Stimulated activated CD8-positive, alpha-beta memory T cell treated with anti-CD3 and anti-CD28 coated beads, Interleukin-4, amount 100 ng/mL, for 48 hours (primary cell): ENCODE results near the gene MARCHF3.

Source experiments
- DNase-seq: peaks from one replicate; pipeline ENCODE4 v3.0.0-alpha.2; 2020

MARCHF3 gene

DNA sequence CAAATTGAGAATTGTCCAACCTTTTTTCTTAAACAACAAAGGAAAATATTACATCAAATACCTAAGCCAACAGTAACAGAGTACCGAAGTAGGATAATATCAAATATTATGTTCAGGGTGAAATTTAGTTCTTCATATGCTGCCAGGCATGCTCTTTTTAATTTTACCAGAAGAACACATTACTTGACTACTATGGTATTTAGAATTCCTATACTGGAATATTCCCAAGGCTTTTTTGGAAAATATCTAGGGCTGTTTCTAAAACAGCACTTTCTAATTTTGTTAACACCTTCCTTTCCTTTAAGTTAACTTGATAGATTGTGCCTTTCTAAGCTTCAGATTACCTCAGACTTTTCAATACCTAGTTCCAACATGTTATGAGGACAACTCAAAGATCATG, 48.7 kb downstream of the MARCHF3 start:
- no peak for DNase-seq

DNA sequence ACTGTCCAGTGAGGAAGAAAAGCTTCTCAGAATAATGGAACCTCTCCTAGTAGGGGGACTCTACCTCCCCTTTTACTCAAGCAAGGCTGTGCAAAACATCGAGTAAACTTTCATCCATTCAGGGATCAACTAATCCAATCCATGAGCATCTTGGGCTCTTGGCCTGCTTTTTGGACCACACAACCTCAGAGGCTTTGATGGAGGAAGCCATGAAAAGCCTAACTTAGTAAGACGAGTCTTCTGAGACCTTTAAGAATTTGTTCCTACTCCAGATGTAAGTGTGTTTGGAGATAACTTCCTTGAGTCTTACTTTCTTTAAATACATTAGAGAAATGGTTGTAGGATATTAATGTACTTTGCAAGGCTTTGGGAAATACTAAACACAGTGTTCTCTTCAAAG, 49.1 kb downstream of the MARCHF3 start:
- no peak for DNase-seq

DNA sequence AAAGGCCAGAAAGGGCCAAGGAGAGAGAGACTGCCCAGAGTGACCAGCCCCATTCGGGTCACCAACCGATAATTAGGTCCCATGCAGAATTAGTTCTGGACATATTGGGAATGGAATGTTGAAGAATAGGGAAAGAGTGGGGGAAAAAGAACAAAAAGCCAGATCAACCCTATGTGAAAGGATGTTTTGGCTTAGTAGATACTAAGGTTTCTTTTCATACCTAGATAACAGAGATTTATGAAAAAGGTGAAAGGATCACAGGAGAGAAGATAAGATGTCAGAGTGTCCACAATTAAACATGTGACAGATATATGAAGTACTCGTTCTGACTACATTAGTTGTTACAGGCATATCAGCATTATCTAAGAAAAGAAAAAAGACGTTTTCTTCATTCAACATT, 52.1 kb downstream of the MARCHF3 start:
- no peak for DNase-seq

DNA sequence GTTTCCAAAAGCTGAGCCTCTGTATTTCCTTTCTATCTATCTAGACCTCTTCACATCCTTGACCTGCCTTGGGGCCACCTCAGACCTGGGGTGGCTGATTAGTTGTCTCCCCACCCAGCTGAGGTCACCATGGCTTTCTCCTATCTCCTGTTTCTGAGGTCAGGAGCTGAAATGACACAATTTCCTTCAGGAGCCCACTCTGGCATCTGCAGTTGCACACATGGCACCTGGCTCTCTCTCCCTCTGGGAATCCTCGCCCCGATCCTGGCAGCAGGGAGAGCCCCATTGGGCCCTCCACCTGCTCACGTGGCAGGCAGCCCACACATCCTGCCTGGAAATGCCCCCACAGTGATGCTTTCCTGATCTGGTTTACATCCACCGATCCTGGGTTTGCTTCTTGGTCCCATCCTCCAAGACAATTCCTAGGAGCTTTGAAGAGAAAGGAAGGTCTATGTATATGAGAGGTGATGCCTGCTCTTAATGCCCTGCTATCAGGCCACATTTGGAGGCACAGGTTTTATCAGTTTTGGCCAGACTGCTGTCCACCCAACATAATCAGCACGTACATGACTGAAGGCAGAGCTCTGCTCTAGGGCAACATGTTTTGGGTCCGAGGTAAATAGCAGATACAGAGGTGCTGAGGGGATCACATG, 53.7 kb downstream of the MARCHF3 start:
- DNase-seq, result no peak

DNA sequence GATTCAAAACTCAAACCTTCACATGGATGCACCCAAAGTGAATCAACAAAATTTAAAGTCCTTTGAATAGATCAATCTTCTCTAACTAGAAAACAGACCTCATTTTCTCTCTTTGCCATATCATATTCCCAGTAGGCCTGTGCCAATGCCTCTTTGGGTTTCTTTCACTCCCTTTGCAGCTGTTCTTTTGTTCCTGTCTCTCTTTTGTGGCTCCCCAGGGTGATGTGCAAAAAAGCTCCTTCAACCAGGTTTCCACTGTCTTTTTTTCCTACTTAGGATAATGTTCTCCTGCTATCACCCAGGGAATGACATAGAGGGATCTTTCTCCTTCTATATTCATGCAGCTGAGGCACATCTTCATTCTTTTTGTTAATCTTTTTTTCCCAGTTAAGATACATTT, 54.6 kb downstream of the MARCHF3 start:
- DNase-seq, result no peak

DNA sequence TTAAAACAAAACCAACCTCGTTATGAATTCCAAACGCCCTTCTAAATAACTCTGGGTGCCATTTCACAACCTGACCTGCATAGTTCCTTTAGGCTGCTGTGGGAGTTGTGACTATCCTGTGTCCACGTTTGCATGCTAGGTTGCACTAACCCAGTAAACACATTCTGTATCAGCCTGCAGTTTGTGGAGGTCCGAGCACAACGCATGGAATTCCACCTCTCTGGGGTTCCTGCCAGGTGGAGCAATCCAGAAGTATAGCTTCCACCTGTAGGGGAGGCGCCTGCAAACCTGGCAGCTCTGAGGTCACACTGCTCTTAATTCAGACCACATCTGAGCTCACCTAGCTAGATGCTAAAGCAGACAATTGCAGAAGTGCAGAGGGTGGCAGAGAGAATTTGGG, 57.2 kb downstream of the MARCHF3 start:
- DNase-seq, result no peak

DNA sequence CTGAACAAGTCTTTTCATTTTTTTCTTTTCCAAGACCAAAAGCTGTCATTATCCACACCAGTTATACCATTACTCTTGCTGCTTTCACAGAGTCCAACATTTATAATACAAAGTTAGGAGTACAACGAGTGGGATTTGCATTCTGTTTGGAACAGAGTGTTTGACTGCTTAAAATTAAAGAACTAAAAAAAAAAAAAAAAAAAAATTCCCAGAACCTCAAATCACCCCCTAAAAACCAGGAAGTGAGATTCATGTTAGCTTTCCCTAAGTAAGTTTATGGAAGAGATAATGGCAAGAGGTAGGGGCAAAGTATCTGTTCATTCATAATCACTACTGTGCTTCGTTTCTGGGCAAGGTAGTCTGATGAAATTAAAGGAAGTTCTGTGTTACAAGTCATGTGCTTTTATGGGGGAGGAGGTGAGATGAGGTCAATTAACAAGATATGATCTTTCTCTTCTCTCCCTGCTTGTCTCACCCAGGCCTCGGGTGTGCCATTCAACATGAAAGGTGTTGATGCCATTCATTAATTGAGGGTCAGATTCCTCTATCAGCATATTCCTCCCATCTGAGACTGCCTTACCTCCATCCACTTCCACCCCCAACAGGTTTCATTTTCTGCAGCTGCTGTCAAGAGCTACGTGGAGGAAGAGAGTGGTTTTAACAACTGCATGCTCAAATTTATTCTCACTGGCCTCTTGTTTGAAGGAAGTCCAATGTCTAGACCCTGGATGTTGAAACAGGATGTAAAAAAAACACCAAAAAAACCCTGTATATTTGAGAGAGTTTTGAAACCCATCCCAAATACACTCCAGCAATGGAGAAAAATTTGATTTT, 58.1 kb downstream of the MARCHF3 start:
- peak; percentile 46 for DNase-seq

DNA sequence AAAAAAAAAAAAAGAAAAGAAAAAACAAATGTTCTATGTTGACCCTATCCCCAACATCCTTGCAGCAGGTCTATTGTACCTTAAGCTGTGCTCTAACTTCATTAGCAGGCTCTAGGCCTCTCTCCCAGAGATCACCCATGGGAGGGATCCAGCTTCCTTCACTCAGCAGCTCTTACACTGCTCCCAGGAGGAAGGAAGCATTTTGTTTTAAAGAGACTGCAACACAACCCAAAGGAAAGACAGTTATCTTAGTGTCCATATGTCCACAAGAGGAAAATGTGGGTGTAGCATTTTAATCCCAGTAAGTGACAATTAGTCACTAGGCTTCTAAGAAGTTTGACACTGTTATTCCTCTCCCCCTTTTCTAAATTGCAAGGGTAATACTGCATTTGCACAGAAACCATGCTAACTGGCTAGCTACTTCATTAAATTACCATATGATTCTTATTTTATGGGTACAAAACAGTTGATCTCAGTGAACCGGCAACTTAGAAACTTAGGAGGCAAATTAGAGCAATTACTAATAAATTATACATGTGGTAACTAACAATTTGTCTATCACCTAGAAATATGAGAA, 58.8 kb downstream of the MARCHF3 start:
- DNase-seq, result no peak

DNA sequence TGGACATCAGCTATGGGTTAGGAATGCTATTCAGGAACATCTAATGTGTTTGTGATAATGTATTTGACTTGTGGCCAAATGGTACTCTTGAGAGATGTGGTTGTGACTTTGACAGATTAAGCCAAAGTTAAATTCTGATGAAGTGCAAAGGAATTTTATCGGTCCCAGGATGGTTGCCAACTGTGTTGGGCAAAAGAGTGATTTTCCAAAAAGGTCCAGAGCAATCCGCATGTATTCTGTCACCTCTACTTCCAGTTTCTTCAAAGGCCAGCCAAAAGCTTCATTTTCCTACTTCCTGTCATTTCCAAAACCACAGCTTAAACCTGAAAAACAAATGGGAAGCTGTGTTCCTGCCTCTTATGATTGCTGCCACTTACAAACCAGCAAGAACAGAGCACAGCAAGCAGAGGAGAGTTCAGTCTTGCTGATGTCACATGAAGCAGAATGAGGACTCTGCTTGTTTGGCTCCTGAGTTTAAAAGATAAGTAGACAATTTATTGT, 59.8 kb downstream of the MARCHF3 start:
- DNase-seq, result no peak

DNA sequence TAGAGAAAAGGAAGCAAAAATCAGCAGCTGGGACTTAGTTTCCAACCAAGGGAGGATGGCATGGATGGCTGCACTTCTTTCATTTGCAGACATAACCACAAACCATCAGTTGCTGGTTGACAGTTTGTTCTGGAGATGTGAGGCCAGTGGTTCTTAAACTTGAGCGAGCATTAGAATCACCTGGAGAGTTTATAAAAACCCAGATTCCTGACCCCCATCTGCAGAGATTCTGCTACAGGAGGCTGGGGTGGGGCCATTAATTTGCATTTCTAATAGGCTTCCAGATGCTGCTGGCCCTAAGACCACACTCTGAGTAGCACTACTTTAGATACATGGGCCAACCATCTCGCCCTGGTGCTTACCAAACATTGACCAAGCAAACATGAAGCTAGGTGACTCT, 60.8 kb downstream of the MARCHF3 start:
- no peak for DNase-seq

DNA sequence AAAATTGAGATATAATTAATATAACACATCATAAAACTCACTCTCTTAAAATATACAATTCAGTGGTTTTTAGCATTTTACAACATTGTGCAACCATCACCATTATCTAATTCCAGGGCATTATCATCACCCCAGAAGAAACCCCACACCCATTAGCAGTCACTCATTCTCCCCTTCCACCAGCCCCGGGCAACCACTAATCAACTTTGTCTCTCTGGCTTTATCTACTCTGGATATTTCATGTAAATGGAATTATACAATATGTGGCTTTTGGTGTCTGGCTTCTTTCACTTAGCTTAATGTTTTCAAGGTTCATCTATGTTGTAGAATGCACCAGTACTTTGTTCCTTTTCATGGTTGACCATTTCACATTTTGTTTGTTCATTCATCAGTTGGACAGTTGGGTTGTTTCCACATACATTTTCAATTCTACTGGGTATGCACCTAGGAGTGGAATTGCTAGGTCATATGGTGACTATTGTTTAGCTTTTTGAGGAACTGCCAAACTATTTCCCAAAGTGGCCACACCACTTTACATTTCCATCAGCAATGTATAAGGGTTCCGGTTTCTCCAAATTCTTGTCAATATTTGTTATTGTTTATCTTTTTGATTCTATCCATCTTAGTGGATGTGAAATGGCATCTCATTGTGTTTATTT, 62.4 kb downstream of the MARCHF3 start:
- no peak for DNase-seq

DNA sequence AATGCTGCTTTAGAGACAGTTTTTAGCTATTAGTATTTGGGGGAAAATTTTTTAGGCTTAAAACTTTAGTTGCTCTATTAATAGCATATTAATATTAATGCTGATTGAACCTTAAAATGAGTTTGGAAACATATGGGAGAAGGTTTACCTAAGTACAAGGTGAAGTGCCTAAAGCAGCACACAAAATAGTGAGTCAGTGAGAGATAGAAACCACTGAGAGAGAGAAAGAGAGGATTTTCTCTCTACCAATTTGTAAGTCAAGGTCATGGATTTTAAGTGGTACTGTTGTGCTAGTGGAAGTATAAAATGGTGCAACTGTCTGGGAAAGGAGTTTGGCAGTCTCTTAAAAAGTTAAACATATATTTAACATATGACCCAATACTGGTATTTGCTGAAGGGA, 64.9 kb downstream of the MARCHF3 start:
- DNase-seq, result no peak

DNA sequence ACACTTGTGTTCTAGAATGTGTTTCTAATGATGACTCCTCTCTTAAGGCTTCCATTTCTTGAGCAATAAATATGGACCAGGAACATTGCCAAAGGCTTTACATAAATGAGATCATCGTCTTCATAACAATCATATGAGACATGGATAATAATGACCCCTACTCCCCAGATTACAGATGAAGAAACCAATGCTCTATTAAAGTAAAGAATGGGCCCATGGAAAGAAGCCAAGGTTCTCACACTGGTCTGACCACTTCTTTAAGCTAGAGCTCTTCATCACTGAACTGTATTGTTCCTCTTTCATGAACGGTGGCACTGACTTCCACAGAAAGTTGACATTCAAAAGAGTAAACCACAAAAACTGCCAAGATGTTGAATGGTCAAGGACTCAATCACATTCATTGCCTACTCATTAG, 65.3 kb downstream of the MARCHF3 start:
- no peak for DNase-seq

DNA sequence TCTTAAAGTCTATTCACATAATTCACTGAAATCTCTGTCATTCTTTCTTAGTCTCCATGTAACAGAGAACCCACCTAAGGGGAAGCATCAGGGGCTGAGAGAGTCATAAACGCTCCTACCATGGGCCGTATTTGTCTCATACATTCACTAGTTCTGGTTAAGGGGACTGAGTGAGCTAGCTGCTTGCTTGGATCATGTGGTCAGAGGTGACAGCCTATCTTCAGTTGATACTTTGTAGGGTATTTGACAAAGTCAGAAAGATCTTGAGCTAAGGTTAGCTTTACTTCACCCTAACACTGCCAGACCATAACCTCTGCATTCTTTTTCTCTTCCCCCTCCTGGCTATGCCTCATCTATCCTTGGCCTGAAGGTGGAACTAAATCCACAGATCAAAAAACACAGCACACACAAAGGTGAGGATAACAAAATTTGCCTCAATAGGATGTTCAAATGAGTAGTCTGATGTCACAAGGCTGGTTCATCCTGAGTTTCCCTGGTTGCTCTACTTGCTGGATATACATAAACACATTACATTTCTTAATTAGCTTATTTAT, 66.5 kb downstream of the MARCHF3 start:
- DNase-seq, result no peak

DNA sequence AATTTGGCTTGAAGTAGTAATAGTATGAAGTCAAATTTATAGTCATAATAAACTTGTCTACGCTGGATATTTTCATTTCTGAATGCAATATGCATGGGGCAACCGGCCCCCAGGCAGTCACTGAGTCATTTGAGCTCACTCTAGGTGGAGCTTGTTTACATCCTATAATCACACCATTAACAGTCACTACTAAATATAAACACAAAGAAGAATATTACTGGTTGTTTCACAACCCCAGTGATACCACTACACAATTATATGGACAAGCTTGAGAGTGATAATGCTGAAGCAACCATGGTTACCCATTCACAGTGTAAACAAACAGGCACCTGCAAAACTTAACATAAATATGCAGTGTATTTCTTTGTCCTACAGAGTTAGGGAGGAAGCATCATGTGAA, 68.7 kb downstream of the MARCHF3 start:
- no peak for DNase-seq

DNA sequence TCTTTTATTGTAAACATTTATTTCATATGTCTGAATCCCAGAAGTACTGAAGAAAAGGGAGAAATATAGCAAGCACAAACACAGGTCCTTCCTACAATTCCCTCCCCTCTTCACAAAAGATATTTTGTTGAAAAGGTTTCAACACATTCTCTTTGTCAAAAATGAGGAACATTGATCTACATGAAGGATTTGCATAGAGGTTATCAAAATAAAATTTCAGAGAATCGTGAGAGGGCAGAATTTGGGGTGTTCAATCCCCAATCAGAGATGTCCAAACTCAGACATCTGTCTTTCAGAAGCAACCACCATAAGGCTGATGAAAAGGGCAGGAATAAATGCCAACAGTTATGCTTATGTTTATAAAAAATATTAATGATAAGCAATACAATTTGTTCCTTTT, 69.2 kb downstream of the MARCHF3 start:
- no peak for DNase-seq

DNA sequence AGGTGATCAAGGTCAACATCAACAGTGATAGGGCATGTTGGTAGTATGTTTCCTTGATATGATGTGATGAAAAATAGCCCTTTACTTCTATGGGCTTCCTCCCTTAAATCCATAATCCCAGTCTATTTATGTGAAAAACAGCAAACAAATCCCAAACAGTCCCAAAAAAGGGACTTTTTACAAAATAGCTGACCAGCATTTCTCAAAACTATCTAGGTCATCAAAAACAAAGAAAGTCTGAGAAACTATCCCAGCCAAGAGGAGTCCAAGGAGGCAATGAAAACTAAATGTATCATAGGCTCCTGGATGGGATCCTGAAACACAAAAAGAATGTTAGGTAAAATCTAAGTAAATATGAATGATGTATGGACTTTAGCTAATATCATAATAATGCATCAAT, 71.2 kb downstream of the MARCHF3 start:
- no peak for DNase-seq

DNA sequence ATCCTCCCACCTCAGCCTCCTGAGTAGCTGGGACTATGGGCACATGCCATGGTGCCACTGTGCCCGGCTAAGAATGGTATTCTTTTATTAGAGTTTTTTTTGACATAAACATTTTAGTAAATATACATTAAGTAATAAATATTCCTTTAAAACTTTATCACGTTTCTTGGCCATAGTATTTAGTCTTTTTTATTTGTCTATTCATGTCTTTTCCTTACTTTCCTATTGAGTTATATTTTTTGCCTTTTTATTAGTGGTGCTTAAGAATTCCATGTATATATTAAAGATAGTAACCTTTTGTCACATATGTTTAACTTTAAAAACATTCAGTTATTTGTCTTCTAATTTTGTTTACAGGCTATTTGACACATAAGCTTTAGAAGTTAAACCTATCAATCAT, 73.4 kb downstream of the MARCHF3 start:
- DNase-seq, result no peak

DNA sequence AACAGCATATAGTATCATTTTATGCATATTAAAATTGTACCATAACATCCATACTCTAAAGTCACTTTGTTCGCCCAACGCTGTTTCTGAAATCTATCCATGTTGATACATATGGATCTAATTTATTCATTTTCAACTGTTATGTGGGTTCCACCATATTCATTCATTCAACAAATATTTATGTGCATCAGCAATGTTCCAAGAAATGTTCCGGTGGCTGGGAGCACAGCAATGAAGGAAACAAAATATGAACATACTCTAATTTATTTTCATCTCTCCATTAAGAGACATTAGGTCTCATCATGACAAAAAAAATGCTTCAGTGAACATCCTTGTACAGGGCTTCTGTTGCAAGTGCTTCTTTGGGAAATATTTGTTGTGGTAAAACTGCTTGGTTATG, 75.4 kb downstream of the MARCHF3 start:
- no peak for DNase-seq

DNA sequence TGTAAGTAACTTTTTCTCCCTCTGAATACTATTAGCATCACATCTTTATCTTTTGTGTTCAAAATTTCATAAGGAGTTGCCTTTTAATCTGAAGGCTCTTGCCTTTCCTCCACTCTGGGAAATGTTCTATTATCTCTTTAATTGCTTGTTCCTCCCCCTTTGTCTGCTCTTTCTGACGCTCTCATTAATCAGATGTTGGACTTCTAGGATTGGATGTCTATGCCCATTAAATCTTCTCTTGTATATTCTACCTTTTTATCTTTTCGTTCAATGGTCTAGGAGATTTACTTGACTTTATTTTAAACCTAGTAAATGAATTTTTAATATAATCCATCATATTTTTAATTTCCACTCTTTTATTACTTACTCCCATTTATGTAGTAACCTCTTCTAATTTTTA, 76.7 kb downstream of the MARCHF3 start:
- DNase-seq, result no peak

DNA sequence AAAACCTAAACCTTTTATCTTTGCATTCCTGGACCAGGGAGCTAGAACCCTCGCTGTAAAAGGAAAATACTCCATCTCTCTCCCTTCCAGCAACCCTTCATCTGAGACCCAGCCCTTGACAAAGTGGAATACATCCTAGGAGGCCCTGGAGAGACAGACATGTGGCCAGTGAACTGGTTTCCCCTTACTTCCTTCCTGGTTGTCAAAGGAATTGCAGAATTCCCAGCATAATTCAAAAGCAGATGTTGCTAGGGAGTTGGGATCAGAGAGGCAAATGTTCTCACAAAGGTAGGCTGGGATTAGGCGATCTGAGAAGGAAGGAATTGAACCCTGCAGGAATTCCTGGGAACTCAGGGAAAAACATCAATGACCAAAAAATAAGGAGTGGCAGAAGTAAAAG, 80.9 kb downstream of the MARCHF3 start:
- no peak for DNase-seq

DNA sequence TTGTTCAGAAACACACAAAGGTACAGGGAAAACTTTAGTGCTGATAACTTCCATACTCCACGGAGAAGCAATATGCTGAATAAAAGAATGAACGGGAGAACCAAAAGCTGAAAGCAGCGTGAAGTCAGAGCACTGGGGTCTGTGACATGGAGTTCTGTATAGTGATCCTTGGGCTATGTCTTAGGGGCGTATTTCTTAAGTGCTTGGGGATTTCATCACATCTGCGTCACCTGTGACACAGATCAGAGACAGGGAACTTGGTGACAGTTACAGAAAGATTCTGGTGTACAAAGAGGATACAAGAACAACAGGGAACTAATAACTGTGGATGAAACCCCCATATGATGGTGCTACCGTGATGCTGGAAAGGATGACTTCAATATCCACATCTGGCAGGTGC, 81.9 kb downstream of the MARCHF3 start:
- DNase-seq, result no peak

DNA sequence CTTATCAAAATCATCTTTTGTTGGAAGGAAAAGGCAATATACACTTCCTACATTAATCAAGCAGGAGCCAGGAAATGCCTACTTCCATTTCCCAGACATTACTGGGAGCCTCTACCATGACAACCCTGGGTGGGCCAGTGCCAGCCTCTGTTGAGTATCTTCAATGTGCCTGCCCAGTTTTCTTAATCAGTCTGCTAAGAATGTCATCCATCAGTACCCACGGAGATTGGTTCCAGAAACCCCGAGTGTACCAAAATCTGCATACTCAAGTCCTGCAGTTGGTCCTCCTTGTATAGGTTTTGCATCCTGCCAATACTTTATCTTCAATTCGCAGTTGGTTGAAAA, 82.4 kb downstream of the MARCHF3 start:
- DNase-seq, result no peak
